Activated CD8-positive, alpha-beta memory T cell treated with anti-CD3 and anti-CD28 coated beads for 4 hours (primary cell): ENCODE measurements around the gene METTL4.

Experiments used
- DNase-seq, 2 donors: peaks; one replicate each; pipeline ENCODE4 v3.0.0-alpha.2; 2020; ENCODE audit warnings: low read depth in 2 of 2

METTL4 gene, protein sequence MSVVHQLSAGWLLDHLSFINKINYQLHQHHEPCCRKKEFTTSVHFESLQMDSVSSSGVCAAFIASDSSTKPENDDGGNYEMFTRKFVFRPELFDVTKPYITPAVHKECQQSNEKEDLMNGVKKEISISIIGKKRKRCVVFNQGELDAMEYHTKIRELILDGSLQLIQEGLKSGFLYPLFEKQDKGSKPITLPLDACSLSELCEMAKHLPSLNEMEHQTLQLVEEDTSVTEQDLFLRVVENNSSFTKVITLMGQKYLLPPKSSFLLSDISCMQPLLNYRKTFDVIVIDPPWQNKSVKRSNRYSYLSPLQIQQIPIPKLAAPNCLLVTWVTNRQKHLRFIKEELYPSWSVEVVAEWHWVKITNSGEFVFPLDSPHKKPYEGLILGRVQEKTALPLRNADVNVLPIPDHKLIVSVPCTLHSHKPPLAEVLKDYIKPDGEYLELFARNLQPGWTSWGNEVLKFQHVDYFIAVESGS

DNA sequence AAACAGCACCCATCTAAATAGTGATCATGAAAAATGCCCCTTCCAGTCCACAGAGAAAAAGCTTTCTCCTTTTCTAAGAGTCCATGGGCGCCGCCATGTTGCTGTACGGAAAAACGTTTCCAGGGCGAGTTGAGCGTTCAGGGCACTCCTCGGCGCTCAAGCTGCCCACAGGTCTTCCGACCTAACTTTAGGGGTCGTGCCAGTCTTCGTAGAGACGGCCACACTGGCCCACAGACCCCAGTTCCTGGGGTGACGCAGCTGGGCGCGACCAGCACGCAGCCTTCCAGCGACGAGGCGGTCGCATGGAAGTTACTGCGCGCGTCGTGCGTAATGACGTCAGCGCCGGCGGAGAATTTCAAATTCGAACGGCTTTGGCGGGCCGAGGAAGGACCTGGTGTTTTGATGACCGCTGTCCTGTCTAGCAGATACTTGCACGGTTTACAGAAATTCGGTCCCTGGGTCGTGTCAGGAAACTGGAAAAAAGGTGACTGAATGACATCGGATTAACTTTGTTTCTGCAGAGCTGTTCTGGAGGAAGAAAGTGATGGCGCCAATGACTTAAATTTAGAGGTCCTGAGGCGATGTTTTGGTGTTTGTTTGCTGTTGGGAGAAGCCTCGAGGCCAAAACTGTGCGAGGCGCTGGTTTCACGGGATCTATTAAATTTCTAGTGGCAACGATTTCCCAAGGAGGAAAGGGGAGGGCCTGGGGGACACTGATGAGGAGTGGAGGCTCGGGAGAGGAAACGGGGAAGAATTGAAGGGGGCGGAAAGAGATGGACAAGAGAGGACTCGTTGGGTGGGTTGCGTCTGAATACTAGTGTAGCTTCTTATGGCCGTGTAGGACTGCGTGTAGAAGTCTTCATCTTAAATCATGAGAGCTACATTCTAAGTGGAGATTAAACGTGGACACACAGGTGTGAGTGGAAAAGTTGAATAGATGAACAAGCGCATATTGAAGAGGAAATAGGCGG is at the start of gene METTL4, which contains the start of gene NDC80:
Gene METTL4, minus strand, starts transcription at position 306 of the 971 bp plus-strand sequence. CDS start 4,289 bp downstream, outside the sequence.
Gene NDC80, plus strand, starts transcription at position 358 of the 971 bp plus-strand sequence. CDS start 1,429 bp downstream, outside the sequence.
- DNase-seq, result peak; percentile 61 to 72

DNA sequence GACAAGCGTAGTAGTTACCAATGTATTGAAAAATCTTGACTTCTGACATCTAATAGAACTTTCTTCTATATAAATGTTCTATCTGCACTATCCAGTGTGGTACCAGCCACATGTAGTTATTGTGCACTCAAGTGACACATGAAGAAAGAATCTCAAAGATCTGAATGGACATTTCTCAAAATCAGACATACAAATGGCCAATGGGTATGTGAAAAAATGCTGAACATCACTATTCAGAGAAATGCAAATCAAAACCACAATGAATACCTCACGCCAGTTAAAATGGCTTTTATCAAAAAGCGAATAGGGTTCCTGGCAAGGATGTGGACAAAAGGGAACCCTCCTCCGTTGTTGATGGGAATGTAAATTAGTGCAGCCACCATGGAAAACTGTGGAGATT is 46.7 kb upstream of the METTL4 start:
- DNase-seq, result no peak

DNA sequence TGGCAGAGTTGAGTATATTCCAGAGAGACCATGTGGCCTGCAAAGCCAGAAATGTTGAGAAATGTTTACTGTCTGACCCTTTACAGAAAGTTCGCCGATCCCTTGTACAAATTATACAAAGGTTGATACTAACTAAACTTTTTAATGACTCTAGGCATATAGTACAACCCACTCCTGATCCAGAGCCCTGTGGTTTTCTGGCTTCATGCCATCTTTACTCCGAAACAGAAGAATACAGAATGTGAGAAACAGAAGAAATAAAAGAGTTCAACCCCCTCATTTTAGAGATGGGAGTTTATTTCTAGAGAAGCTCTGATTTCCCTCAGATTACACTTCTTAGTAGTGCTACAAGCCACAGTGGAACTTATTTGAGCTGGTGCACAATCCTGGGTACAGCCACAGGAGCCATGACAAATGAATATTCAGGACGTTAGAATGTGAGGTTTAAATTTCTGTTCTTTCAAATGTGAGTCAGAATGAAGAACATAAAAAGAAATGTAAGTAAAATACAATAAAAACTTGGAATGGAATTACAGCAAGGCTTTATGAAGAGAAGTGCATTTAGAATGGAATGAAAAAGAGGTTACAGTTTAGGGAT is 46.2 kb upstream of the METTL4 start:
- DNase-seq, result no peak

DNA sequence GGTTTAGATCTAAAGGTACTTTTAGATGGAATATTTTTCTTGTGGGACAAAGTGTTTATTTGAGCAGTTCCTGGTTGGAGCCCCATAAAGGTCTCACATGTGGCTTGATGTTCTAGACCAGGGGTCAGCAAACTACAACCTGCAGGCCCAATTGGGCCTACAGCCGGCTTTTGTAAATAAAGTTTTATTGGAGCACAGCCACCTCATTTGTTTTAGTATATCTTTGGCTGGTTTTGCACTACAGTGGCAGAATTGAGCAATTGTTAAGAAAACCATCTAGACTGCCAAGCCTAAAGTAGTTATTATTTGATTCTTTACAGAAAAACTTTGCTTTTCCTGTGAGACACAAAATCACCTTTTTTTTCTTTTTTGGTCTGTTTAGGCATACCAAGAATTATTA is 41.7 kb upstream of the METTL4 start:
- DNase-seq, result no peak

DNA sequence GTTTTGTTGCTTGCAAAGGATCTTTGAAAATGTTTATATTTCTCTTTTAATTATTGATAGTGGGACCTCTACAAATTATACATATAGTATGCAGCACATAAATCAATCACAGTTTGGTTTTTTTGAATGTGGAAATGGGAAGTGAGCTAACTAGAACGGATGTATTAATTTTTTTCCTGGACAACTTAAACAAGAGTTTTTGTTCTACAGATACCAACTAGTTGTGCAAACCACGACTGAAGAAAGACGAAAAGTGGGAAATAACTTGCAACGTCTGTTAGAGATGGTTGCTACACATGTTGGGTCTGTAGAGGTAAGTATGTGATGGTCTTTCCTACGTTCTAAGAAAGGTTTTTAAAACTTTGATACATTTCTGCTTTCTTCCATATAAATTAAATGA is 39.2 kb upstream of the METTL4 start:
- no peak for DNase-seq

DNA sequence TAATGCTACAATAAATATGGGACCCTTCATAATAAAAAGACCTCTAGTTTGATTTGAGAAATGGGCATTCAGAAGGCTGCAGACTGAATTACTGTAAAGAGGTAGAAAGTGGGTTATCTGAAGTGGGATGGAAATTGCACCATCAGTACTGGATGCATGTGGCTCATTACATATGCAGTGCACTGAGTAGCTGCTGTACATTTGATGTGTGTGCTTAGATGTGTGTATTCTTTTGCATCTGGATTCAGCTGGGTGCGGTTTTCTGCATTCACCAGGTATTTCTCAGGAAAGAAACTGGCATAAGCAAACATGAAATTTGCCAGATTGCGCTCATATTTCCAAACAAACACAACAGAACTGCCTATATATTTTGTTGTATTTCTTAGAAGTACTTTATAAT is 38.3 kb upstream of the METTL4 start:
- no peak for DNase-seq

DNA sequence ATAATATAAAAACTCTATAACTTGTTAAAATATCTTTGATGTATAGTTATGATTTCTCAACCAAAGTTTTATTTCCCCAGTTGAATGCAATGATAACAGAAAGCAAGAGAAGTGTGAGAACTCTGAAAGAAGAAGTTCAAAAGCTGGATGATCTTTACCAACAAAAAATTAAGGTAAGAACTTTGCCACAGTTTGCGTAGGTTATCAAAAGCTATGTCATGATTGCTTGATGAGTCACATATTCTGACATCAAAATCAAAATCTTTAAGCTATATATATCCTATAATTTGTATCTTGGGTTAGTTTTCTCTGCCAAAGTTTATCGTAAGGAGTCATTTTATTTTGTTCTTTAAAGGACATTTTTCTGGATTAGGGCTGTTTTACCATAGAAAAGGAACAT is 35.0 kb upstream of the METTL4 start:
- no peak for DNase-seq

DNA sequence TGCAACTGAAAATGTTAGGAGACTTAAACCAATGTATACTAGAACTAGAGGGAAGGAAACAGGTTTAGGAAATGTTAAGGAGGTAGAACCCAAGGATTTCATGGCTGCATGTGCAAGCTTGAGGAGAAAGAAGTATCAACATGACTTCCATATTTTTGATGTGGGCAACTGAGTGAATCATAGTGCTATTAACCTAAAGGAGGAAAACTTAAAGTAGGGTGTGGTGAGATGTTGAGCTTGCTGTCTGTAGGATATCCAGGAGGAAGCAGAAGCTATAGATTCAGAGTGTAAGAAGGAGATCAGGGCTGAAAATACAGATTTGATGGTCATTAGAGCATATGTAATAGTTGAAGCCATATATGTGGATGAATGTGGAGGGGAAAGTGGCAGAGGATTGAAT is 31.5 kb upstream of the METTL4 start:
- no peak for DNase-seq

DNA sequence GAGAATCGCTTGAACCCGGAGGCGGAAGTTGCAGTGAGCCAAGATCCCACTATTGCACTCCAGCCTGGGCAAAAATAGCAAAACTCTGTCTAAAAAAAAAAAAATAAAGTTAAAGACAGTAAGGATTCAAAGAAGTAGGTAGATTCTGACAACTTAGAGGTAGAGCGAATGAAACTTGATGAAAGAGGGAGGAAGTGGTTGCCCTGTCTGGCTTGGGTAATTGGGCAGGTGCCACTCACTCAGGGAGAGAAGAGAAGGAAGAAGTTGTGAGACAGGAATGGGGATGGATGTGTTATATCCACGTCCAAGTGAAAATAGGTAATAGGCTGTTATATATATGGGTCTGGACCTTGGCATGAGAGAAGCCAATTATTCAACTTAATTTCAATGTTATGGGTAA is 26.3 kb upstream of the METTL4 start:
- DNase-seq, result no peak

DNA sequence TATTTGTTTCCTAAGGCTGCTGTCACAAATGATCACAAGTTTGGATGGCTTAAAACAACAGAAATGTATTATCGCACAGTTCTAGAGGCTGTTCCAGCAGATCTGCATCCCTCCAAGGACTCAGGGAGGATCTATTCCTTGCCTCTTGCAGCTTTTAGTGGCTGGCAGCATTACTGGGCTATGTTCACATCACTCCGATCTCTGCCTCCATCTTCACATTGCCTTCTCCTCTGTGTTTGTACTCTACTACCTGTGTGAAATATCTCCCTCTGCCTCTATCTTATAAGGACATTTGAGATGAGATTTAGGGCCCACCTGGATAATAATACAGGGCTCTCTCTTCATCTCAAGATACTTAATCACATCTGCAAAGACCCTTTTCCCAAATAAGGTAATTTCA is 19.0 kb upstream of the METTL4 start:
- DNase-seq, result no peak

DNA sequence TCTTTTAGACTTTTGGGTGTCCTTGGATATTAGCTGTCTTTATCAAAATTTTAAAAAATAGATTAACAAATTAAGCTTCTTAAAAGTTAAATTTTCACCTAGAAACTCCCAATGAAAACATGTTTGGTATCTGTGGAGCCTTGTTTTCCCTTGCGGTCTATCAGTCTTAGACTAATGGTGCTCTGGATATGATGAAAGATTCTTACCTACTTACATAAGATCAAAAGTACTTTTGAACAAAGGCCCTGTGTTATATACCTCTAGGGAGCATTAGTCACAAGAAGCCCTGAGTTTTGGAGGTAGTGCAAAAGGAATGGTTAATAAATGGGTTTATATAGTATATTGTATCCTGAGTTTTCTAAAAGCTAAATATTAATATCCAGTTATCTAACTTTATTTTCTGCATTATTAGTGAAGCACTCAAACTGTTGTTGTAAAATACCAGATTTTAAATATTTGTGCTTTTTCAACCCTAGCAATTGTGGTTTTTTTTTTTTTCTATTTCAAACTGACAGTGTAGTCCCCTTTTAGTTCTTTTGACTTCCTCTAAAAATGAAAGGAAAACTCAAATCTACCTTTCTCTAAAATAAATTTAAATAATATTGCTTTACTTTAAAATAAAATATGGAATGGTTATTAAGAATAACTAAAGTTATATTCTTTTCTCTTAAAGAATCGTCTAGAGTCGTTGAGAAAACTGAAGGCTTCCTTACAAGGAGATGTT is 18.2 kb upstream of the METTL4 start:
- no peak for DNase-seq

DNA sequence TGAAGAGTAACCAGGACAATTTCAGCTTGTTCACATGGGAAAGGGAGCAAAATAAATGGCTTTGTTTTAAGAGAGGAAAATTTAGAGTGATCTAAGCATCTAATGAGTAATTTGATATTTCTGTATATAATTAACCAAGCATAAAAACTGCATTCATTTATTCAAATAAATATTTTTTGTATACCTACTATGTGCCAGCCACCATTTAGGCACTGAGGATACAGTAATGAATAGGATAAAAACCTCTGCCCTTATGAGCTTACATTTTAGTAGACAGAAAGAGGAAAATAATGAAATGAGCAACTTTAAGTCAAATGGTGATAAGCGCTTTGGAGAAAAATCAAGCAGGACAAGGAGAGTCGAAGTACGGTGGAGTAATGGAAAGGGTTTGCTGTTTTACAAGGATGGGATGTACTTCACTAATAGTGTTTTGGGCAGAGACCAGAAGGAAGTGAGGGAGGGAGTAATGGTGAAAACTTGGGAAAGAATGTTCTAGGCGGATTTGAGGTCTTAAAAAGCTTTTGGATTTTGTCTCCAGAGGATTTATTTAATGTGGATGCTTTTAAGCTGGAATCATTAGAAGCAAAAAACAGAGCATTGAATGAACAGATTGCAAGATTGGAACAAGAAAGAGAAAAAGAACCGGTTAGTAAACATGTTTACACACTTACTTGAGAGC is 17.5 kb upstream of the METTL4 start:
- no peak for DNase-seq

DNA sequence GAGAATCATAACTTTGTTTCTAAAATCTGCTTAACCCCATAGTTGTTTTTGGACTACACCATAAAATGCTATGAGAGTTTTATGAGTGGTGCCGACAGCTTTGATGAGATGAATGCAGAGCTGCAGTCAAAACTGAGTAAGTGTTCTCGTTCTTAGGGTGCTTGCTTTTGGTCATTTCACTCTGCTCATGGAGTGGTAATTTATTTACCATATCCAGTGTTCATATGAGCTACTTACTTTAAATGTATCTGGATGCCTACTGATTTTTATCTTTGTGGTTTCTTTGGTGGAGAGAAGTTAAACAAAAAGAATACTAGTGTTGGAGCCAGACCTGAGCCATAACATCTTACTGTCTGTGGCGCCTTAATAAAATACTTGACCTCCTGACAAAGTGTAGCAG is 16.5 kb upstream of the METTL4 start:
- DNase-seq, result no peak

DNA sequence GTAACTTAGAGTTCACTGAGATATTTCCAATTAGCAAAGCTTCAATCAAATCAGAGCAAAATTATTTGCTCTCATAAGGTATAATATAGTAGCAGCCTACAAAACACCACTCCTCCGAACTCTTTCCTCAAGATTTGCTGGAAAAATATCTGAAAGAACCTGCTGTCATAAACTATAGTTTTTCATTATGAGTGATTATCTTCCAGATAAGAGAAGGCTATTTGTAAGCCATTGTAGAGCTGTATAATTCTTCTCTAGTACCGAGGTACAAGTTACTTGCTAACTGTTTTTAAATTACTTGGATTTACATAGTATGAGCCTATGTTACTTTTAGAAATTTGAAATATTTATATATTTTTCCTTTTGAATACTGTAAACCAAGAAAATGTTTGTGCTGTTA is 2.1 kb upstream of the METTL4 start:
- no peak for DNase-seq

DNA sequence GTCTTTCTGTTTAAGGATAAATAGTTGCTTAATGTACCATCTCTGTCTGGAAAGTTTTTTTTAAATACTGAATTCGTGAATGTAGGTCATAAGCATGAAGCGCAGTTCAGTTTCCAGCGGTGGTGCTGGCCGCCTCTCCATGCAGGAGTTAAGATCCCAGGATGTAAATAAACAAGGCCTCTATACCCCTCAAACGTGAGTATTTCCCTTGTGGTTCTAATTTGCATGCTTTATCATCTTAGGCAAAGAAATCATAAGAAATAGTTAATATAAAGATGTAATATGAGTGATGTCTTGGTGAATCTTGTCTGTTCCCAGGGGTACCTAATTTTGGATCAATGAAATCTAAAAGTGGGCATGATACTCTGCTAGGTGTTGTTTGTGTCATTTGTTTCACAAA is 1.6 kb upstream of the METTL4 start:
- no peak for DNase-seq

DNA sequence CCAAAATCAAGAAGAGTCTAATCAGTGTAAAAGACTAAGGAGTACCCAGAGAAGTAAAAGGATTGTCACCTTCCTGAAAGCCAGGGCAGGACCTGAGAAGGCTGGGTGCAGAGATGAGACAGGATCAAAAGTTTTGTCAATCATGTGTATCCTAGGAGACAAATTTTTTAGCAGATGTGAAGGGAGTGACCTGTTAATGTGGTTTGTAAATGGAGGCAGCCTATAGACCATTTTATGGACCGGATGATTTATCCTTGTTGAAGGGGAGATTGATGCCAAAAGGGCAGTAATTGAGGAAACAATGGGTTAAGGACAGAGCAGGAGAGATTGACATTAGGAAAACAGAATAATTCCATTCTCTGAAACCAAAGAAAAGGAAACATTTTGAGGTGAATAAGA is 865 bp upstream of the METTL4 start:
- no peak for DNase-seq

DNA sequence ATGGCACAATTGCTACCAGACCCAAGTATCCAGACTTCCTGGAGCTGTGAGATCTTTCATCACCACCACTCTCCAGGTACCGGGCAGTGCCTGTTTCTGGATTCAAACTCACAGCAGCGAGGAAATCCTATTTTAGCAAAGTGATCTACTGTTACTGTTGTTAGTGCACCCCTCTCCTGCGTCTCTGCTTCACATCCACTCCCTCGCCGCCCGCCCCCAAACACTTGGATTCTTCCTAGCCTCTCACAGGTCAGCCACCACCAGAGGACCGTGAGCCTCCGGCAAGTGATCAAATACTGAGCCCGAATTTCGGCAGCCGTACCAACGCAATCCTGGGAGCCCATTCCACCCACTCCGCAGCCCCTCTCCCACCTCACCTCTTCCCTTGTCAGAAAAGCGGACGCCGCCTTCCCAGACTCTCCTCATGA is 519 bp downstream of the METTL4 start:
- DNase-seq, result peak; percentile 12 to 38

DNA sequence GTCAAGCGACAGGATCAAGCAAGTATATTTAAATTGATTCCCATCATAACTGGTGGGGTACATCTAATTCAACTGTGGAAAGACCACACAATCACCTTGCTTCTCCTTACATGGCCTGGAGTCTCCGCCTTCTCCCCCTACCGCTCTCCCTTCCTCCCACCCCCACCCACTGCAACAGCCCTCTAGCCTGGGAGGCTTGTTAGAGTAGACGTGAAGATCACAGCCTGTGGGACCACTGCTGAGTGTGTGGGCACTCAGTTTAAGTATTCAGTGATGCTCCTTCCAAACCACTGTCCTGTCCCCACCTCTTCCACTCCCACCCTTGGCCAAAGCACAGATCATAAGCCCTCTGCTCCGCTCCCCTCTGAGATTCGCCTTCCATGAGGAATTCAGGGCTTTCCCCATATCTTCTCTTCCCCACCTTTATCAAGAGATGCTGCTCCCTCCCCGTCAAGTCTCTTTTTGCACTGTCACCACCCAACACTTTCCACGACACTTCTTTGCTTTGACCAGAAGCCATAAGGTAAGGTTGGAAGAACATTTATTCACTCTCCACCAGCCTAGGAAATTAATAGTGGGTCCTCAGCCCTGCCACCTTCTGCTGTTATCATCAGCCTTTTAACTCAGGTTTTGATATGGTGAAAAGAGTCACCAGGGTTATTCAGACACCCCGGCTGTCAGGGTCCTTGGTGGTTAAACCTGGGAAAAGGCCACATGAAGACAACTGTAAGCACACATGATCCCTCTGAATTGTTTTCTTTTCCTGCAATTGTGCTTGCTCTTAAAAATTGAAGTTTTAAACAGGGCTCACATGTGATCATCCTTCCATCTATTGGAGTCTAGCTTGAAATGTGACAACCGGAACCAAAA is 1.7 kb downstream of the METTL4 start:
- DNase-seq, result no peak

DNA sequence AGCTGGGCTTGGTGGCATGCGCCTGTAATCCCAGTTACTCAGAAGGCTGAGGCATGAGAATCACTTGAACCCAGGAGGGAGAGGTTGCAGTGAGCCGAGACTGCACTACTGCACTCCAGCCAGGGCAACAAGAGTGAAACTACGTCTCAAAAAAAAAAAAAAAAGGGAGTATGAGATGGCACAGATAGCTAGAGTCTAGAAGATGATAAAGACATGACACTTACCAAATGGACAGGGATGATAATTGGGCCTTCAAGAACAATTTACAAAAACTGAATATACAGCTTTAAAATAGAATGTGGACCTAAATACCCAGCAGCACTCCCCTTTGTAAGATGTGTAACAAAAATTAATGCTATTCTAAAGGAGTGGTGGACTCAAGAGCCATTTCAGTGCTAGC is 2.7 kb downstream of the METTL4 start:
- DNase-seq, result no peak

DNA sequence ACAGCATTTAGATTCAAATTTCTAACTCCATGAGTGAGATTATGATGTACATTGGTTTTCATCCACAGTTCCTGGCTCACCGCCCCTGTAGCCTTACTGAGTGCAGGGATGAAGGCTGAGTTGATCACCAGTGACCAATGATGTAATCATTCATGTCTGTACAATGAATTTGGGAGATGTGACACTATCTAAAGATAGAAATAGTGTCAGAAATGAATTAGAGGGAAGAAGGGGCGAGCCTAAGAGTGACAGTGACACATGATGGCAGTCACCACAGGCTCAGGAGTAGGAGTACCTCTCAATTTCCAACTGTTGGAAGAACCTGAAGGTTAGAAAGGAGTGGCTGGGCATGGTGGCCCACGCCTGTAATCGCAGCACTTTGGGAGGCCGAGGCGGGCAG is 3.2 kb downstream of the METTL4 start:
- no peak for DNase-seq
